ENCODE data around the gene TSPEAR.
"Not testable (repeated sequence)": the region's sequence is repeated elsewhere in the genome, so short reads cannot be mapped to it uniquely, and the experiment has no call there.

Gene TSPEAR

GRCh38 chr21:44593598-44594405 is 117.6 kb downstream of the TSPEAR start:
- in situ Hi-C loops (cut with MboI; ENCODE audit: low sequenced_read_pairs): no loop called here

GRCh38 chr21:44592446-44593311 is 118.7 kb downstream of the TSPEAR start, which contains the start of gene KRTAP10-6:
TSS of gene KRTAP10-6 (minus strand) at chr21:44592505. CDS start at chr21:44592484, 21 bp downstream.
- in situ Hi-C loops (cut with MboI; ENCODE audit: low sequenced_read_pairs): no loop called here

- in situ Hi-C loops (cut with MboI; ENCODE audit: low sequenced_read_pairs): not testable (repeated sequence)
Observed at GRCh38 chr21:44591801-44592130, 119.6 kb downstream of the TSPEAR start.

- in situ Hi-C loops (cut with MboI; ENCODE audit: low sequenced_read_pairs): not testable (repeated sequence)
Observed at GRCh38 chr21:44590897-44591800, 120.2 kb downstream of the TSPEAR start.

GRCh38 chr21:44590311-44590721 is 121.1 kb downstream of the TSPEAR start:
- in situ Hi-C loops (cut with MboI; ENCODE audit: low sequenced_read_pairs): no loop called here

- in situ Hi-C loops (cut with MboI; ENCODE audit: low sequenced_read_pairs): no loop called here
Observed at GRCh38 chr21:44589586-44590305, 121.6 kb downstream of the TSPEAR start.

GRCh38 chr21:44589094-44589493 is 122.3 kb downstream of the TSPEAR start:
- in situ Hi-C loops (cut with MboI; ENCODE audit: low sequenced_read_pairs): no loop called here

GRCh38 chr21:44585892-44586291 is 125.5 kb downstream of the TSPEAR start:
- in situ Hi-C loops (cut with MboI; ENCODE audit: low sequenced_read_pairs): no loop called here

- in situ Hi-C loops (cut with MboI; ENCODE audit: low sequenced_read_pairs): no loop called here
Observed at GRCh38 chr21:44583800-44584147, 127.6 kb downstream of the TSPEAR start.

- in situ Hi-C loops (cut with MboI; ENCODE audit: low sequenced_read_pairs): no loop called here
Observed at GRCh38 chr21:44583089-44583799, 128.1 kb downstream of the TSPEAR start.

- in situ Hi-C loops (cut with MboI; ENCODE audit: low sequenced_read_pairs): no loop called here
Observed at GRCh38 chr21:44582055-44582454, 129.3 kb downstream of the TSPEAR start.

GRCh38 chr21:44581158-44581557 is 130.2 kb downstream of the TSPEAR start:
- in situ Hi-C loops (cut with MboI; ENCODE audit: low sequenced_read_pairs): no loop called here

- in situ Hi-C loops (cut with MboI; ENCODE audit: low sequenced_read_pairs): not testable (repeated sequence)
Observed at GRCh38 chr21:44580231-44580821, 131.0 kb downstream of the TSPEAR start, which contains the start of gene KRTAP10-5. TSS of gene KRTAP10-5 (minus strand) at chr21:44580604. CDS start at chr21:44580578, 26 bp downstream.

GRCh38 chr21:44579833-44580144 is 131.6 kb downstream of the TSPEAR start:
- in situ Hi-C loops (cut with MboI; ENCODE audit: low sequenced_read_pairs): no loop called here

- in situ Hi-C loops (cut with MboI; ENCODE audit: low sequenced_read_pairs): no loop called here
Observed at GRCh38 chr21:44579056-44579832, 132.1 kb downstream of the TSPEAR start.

- in situ Hi-C loops (cut with MboI; ENCODE audit: low sequenced_read_pairs): no loop called here
Observed at GRCh38 chr21:44578371-44579055, 132.9 kb downstream of the TSPEAR start.

- in situ Hi-C loops (cut with MboI; ENCODE audit: low sequenced_read_pairs): no loop called here
Observed at GRCh38 chr21:44576025-44576420, 135.3 kb downstream of the TSPEAR start.
